ENCODE results near the gene FZR1. TPM values are rescaled to one million over a fixed set of nuclear protein-coding genes. Genes with fewer than 3 reads are reported as not detected.

The FZR1 gene
- polyA plus RNA-seq, 4 donors: 45.1 to 72.5 (median 59.0) TPM

GRCh38 chr19:3543150-3544057, 37.3 kb downstream of the FZR1 start:
- DNase-seq (ENCODE audit: low read depth in 4 of 4, low spot score in 2 of 4): no peak

GRCh38 chr19:3544058-3544376, 37.9 kb downstream of the FZR1 start:
- DNase-seq (ENCODE audit: low read depth in 4 of 4, low spot score in 2 of 4): no peak

GRCh38 chr19:3544742-3545668, 38.9 kb downstream of the FZR1 start:
- no peak for DNase-seq (ENCODE audit: low read depth in 4 of 4, low spot score in 2 of 4)

- no peak for DNase-seq (ENCODE audit: low read depth in 4 of 4, low spot score in 2 of 4)
Measured at GRCh38 chr19:3545669-3546034, 39.5 kb downstream of the FZR1 start.

- no peak for DNase-seq (ENCODE audit: low read depth in 4 of 4, low spot score in 2 of 4)
Measured at GRCh38 chr19:3546119-3546518, 40.0 kb downstream of the FZR1 start.

- DNase-seq (ENCODE audit: low read depth in 4 of 4, low spot score in 2 of 4): no peak
Measured at GRCh38 chr19:3547301-3547731, 41.2 kb downstream of the FZR1 start.

- no peak for DNase-seq (ENCODE audit: low read depth in 4 of 4, low spot score in 2 of 4)
Measured at GRCh38 chr19:3547767-3548282, 41.7 kb downstream of the FZR1 start.

- DNase-seq (ENCODE audit: low read depth in 4 of 4, low spot score in 2 of 4): no peak
Measured at GRCh38 chr19:3548606-3549005, 42.5 kb downstream of the FZR1 start.

GRCh38 chr19:3549816-3550215, 43.7 kb downstream of the FZR1 start:
- no peak for DNase-seq (ENCODE audit: low read depth in 4 of 4, low spot score in 2 of 4)

- no peak for DNase-seq (ENCODE audit: low read depth in 4 of 4, low spot score in 2 of 4)
Measured at GRCh38 chr19:3550947-3551791, 45.1 kb downstream of the FZR1 start.

- DNase-seq (ENCODE audit: low read depth in 4 of 4, low spot score in 2 of 4): no peak
Measured at GRCh38 chr19:3551792-3552095, 45.6 kb downstream of the FZR1 start.

- DNase-seq (ENCODE audit: low read depth in 4 of 4, low spot score in 2 of 4): no peak
Measured at GRCh38 chr19:3554254-3555083, 48.4 kb downstream of the FZR1 start.

GRCh38 chr19:3555653-3556422, 49.7 kb downstream of the FZR1 start:
- no peak for DNase-seq (ENCODE audit: low read depth in 4 of 4, low spot score in 2 of 4)

GRCh38 chr19:3556423-3556977, 50.4 kb downstream of the FZR1 start:
- DNase-seq (ENCODE audit: low read depth in 4 of 4, low spot score in 2 of 4): no peak

- DNase-seq (ENCODE audit: low read depth in 4 of 4, low spot score in 2 of 4): no peak
Measured at GRCh38 chr19:3556978-3557460, 50.9 kb downstream of the FZR1 start.

- DNase-seq (ENCODE audit: low read depth in 4 of 4, low spot score in 2 of 4): peak; percentile 56 to 91 (median 81)
Measured at GRCh38 chr19:3557461-3558248, 51.5 kb downstream of the FZR1 start, which contains the start of gene MFSD12. MFSD12 (minus strand) TSS chr19:3557586; CDS start chr19:3557403, 183 bp downstream.

- DNase-seq (ENCODE audit: low read depth in 4 of 4, low spot score in 2 of 4): no peak
Measured at GRCh38 chr19:3563709-3564524, 57.8 kb downstream of the FZR1 start.
